ENCODE measurements around the gene SCRN1.

SCRN1 gene

GRCh38 chr7:29989257-29989995 is at the start of gene SCRN1:
Gene SCRN1, minus strand, starts transcription at chr7:29989801. Its CDS starts 20,734 bp downstream, at chr7:29969067.
- peak; percentile 53 for DNase-seq (ENCODE audit: low spot score)

- no peak for DNase-seq (ENCODE audit: low spot score)
These were observed 48.8 kb upstream of the SCRN1 start for GRCh38 chr7:30038196-30038980.

- DNase-seq (ENCODE audit: low spot score), result no peak
These were observed 46.6 kb upstream of the SCRN1 start for GRCh38 chr7:30036220-30036619.

- DNase-seq (ENCODE audit: low spot score), result no peak
These were observed 44.9 kb upstream of the SCRN1 start for GRCh38 chr7:30034501-30034900.

GRCh38 chr7:30032310-30033125 is 42.9 kb upstream of the SCRN1 start:
- no peak for DNase-seq (ENCODE audit: low spot score)

- DNase-seq (ENCODE audit: low spot score), result peak; percentile 25
These were observed 40.1 kb upstream of the SCRN1 start for GRCh38 chr7:30029696-30030095.

GRCh38 chr7:30028749-30029635 is 39.4 kb upstream of the SCRN1 start:
- peak; percentile 65 for DNase-seq (ENCODE audit: low spot score)

GRCh38 chr7:30028216-30028748 is 38.7 kb upstream of the SCRN1 start, which contains the start of gene PLEKHA8:
Gene PLEKHA8, plus strand, starts transcription at chr7:30028412. Its CDS starts 351 bp downstream, at chr7:30028763.
- DNase-seq (ENCODE audit: low spot score), result peak; percentile 89

GRCh38 chr7:30027740-30028215 is 38.2 kb upstream of the SCRN1 start:
- no peak for DNase-seq (ENCODE audit: low spot score)

GRCh38 chr7:30027065-30027456 is 37.5 kb upstream of the SCRN1 start:
- DNase-seq (ENCODE audit: low spot score), result no peak

- peak; percentile 100 for DNase-seq (ENCODE audit: low spot score)
These were observed 36.8 kb upstream of the SCRN1 start, which contains the start of gene FKBP14 for GRCh38 chr7:30026229-30027064. Gene FKBP14, minus strand, starts transcription at chr7:30026702. Its CDS starts 194 bp downstream, at chr7:30026508.

- DNase-seq (ENCODE audit: low spot score), result no peak
These were observed 33.9 kb upstream of the SCRN1 start for GRCh38 chr7:30023524-30023923.

GRCh38 chr7:30022991-30023390 is 33.4 kb upstream of the SCRN1 start:
- DNase-seq (ENCODE audit: low spot score), result no peak

- no peak for DNase-seq (ENCODE audit: low spot score)
These were observed 30.9 kb upstream of the SCRN1 start for GRCh38 chr7:30020535-30020934.

GRCh38 chr7:30019960-30020359 is 30.4 kb upstream of the SCRN1 start:
- DNase-seq (ENCODE audit: low spot score), result no peak

GRCh38 chr7:30019387-30019786 is 29.8 kb upstream of the SCRN1 start:
- no peak for DNase-seq (ENCODE audit: low spot score)

- DNase-seq (ENCODE audit: low spot score), result no peak
These were observed 28.9 kb upstream of the SCRN1 start for GRCh38 chr7:30018451-30018850.

- no peak for DNase-seq (ENCODE audit: low spot score)
These were observed 23.2 kb upstream of the SCRN1 start for GRCh38 chr7:30012757-30013156.

- no peak for DNase-seq (ENCODE audit: low spot score)
These were observed 20.4 kb upstream of the SCRN1 start for GRCh38 chr7:30010021-30010420.

- no peak for DNase-seq (ENCODE audit: low spot score)
These were observed 15.9 kb upstream of the SCRN1 start for GRCh38 chr7:30005464-30005863.

Measured in cerebellar cortex (tissue), 1 donor.